ENCODE measurements around the gene MXI1. TPM values are rescaled to one million over a fixed set of nuclear protein-coding genes. Genes with fewer than 3 reads are reported as not detected.
A peak's percentile ranks its signal among the peaks of the same experiment; 100 is the strongest.

MXI1 gene
- total and polyA plus RNA-seq, 4 donors: 9.6 to 52.0 (median 14.2) TPM

GRCh38 chr10:110239892-110240291 lies 32.5 kb downstream of the MXI1 start:
- DNase-seq (ENCODE audit: low spot score): no peak
- Histone ChIP-seq H3K27ac (ENCODE audit: low read depth in 1 of 2, low read length in 2 of 2) (no peak overlapping the region), H3K27me3 (ENCODE audit: control insufficient read depth in 4 of 4, insufficient read depth in 4 of 4, low read length in 3 of 4) (no peaks in the 10 kb centered on the region), H3K36me3 (ENCODE audit: control insufficient read depth in 4 of 4, insufficient read depth in 3 of 4, low read depth in 1 of 4, low read length in 3 of 4) (peaks cover 0 to 6% (median 0%) of the 10 kb centered on the region in 4 donors), H3K9ac (ENCODE audit: low read depth in 1 of 2, low read length in 2 of 2) (no peak overlapping the region), H3K4me3 (ENCODE audit: low read depth in 1 of 3, low read length in 3 of 3) (no peak overlapping the region), H3K9me3 (ENCODE audit: control insufficient read depth in 4 of 4, low read length in 3 of 4) (no peaks in the 10 kb centered on the region), H3K4me1 (ENCODE audit: control insufficient read depth in 4 of 4, insufficient read depth in 4 of 4, low read length in 3 of 4) (peaks cover 0 to 18% (median 4%) of the 10 kb centered on the region in 4 donors)
- TF ChIP-seq HNF4G (IDR thresholded peaks at IDR 0.05) (no peak), FOXA1 (IDR thresholded peaks at IDR 0.05) (no peak), JUND (IDR thresholded peaks at IDR 0.05) (no peak), RXRA (IDR thresholded peaks at IDR 0.05) (no peak), REST (IDR thresholded peaks at IDR 0.05) (no peak), SP1 (IDR thresholded peaks at IDR 0.05) (no peak)

- Histone ChIP-seq H3K27me3 (ENCODE audit: control insufficient read depth in 4 of 4, insufficient read depth in 4 of 4, low read length in 3 of 4) (no peaks in the 10 kb centered on the region), H3K4me3 (ENCODE audit: low read depth in 1 of 3, low read length in 3 of 3) (peak overlapping the region in 1 of 3 donors; percentile 27), H3K36me3 (ENCODE audit: control insufficient read depth in 4 of 4, insufficient read depth in 3 of 4, low read depth in 1 of 4, low read length in 3 of 4) (peaks cover 0 to 13% (median 0%) of the 10 kb centered on the region in 4 donors), H3K27ac (ENCODE audit: low read depth in 1 of 2, low read length in 2 of 2) (peak overlapping the region; percentile 10 to 21), H3K4me1 (ENCODE audit: control insufficient read depth in 4 of 4, insufficient read depth in 4 of 4, low read length in 3 of 4) (peaks cover 0 to 18% (median 4%) of the 10 kb centered on the region in 4 donors), H3K9me3 (ENCODE audit: control insufficient read depth in 4 of 4, low read length in 3 of 4) (no peaks in the 10 kb centered on the region), H3K9ac (ENCODE audit: low read depth in 1 of 2, low read length in 2 of 2) (no peak overlapping the region)
- no peak for DNase-seq (ENCODE audit: low spot score)
- TF ChIP-seq CTCF (IDR thresholded peaks at IDR 0.05; ENCODE audit: low read depth, low read length, missing input control) (no peak), HNF4A (conservative IDR thresholded peaks at IDR 0.05) (peak in 1 of 2 donors; percentile 22), JUND (IDR thresholded peaks at IDR 0.05) (no peak)
- 31% methylated on average over 3 of the region's 3 CpGs for WGBS
These were observed 34.0 kb downstream of the MXI1 start for GRCh38 chr10:110241407-110241806.

- 46% methylated on average over 2 of the region's 2 CpGs for WGBS
- H3K4me3 ChIP-seq (ENCODE audit: low read depth in 1 of 3, low read length in 3 of 3): no peak overlapping the region
- DNase-seq (ENCODE audit: low spot score): no peak
- no peak overlapping the region for H3K27ac ChIP-seq (ENCODE audit: low read depth in 1 of 2, low read length in 2 of 2)
- H3K36me3 ChIP-seq (ENCODE audit: control insufficient read depth in 4 of 4, insufficient read depth in 3 of 4, low read depth in 1 of 4, low read length in 3 of 4): peaks cover 0 to 13% (median 0%) of the 10 kb centered on the region in 4 donors
- peaks cover 0 to 18% (median 4%) of the 10 kb centered on the region in 4 donors for H3K4me1 ChIP-seq (ENCODE audit: control insufficient read depth in 4 of 4, insufficient read depth in 4 of 4, low read length in 3 of 4)
- TF ChIP-seq SP1 (IDR thresholded peaks at IDR 0.05) (no peak), EGR1 (IDR thresholded peaks at IDR 0.05; ENCODE audit: low read depth in 2 of 2) (no peak)
- H3K9me3 ChIP-seq (ENCODE audit: control insufficient read depth in 4 of 4, low read length in 3 of 4): no peaks in the 10 kb centered on the region
- no peaks in the 10 kb centered on the region for H3K27me3 ChIP-seq (ENCODE audit: control insufficient read depth in 4 of 4, insufficient read depth in 4 of 4, low read length in 3 of 4)
- H3K9ac ChIP-seq (ENCODE audit: low read depth in 1 of 2, low read length in 2 of 2): no peak overlapping the region
These were observed 34.4 kb downstream of the MXI1 start for GRCh38 chr10:110241841-110242240.
